Thymus (tissue), 11 donors: ENCODE results near the gene UGT1A10. TPM values are rescaled to one million over a fixed set of nuclear protein-coding genes. Genes with fewer than 3 reads are reported as not detected.
A peak's percentile ranks its signal among the peaks of the same experiment; 100 is the strongest.
"Not testable (repeated sequence)": the region's sequence is repeated elsewhere in the genome, so short reads cannot be mapped to it uniquely, and the experiment has no call there.

Experiments
- DNase-seq, 9 donors: peaks; one replicate each; pipeline ENCODE4 v3.0.0-alpha.2; 2013; ENCODE audit warnings: low spot score in 9 of 9, low read depth in 6 of 9, missing footprints in 1 of 9
- H3K27ac ChIP-seq, 2 donors: one replicate each; pipeline ENCODE4 v1.5.1; 2013; ENCODE audit warnings: control low read depth in 1 of 2, low read depth in 1 of 2, low read length in 1 of 2, mild to moderate bottlenecking in 1 of 2, moderate library complexity in 1 of 2
- H3K27me3 ChIP-seq, 2 donors: one replicate each; pipeline ENCODE4 v1.5.1; 2013; ENCODE audit warnings: low read length in 1 of 2; ENCODE audit not compliant: control insufficient read depth in 2 of 2, insufficient read depth in 1 of 2
- H3K36me3 ChIP-seq, 2 donors: one replicate each; pipeline ENCODE4 v1.5.1; 2013; ENCODE audit warnings: low read length in 1 of 2, mild to moderate bottlenecking in 1 of 2, moderate library complexity in 1 of 2; ENCODE audit not compliant: control insufficient read depth in 2 of 2, insufficient read depth in 2 of 2
- H3K4me1 ChIP-seq, 2 donors: one replicate each; pipeline ENCODE4 v1.5.1; 2013; ENCODE audit warnings: low read length in 2 of 2; ENCODE audit not compliant: control insufficient read depth in 2 of 2, insufficient read depth in 2 of 2
- H3K4me3 ChIP-seq, 2 donors: one replicate each; pipeline ENCODE4 v1.5.1; 2013; ENCODE audit warnings: low read length in 2 of 2, control low read depth in 1 of 2, mild to moderate bottlenecking in 1 of 2
- H3K9me3 ChIP-seq, 2 donors: one replicate each; pipeline ENCODE4 v1.5.1; 2013; ENCODE audit warnings: low read length in 1 of 2, mild to moderate bottlenecking in 1 of 2; ENCODE audit not compliant: control insufficient read depth in 2 of 2, insufficient read depth in 1 of 2
- WGBS: extraction: QIAGEN DNeasy Blood & Tissue Kit; methylation state at CpG from one replicate; pipeline ENCODE4 v1.1.7; 2013; 5-methylcytosine and 5-hydroxymethylcytosine counted together
- polyA plus RNA-seq: library from polyadenylated mRNA; stranded (reverse); fragments of 200-250 nt; gene quantifications from one replicate; pipeline ENCODE4 v1.2.3, GENCODE V29; 2013
- total RNA-seq: library from RNA; stranded (reverse); fragments of 120-200 nt; gene quantifications from one replicate; pipeline ENCODE4 v1.2.4, GENCODE V29; 2013
- donor health status: healthy.

Gene UGT1A10
- total and polyA plus RNA-seq, 2 donors, result 0.09 to 0.39 TPM

DNA sequence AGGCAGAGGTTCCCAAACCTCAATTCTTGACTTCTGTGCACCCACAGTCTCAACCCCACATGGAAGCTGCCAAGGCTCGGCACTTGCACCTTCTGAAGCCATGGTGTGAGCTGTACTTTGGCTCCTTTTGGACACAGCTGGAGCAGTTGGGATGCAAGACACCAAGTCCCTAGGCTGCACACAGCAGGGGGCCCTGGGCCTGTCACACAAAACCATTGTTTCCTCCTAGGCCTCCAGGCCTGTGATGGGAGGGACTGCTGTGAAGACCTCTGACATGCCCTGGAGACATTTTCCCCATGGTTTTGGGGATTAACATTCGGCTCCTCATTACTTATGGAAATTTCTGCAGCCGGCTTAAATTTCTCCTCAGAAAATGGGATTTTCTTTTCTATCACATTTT lies 9.8 kb downstream of the UGT1A10 start:
- H3K27me3 ChIP-seq, H3K4me3 ChIP-seq, H3K36me3 ChIP-seq, DNase-seq, H3K27ac ChIP-seq, H3K9me3 ChIP-seq, H3K4me1 ChIP-seq: not testable (repeated sequence)
- WGBS, result 96% methylated on average over 3 of the region's 3 CpGs

DNA sequence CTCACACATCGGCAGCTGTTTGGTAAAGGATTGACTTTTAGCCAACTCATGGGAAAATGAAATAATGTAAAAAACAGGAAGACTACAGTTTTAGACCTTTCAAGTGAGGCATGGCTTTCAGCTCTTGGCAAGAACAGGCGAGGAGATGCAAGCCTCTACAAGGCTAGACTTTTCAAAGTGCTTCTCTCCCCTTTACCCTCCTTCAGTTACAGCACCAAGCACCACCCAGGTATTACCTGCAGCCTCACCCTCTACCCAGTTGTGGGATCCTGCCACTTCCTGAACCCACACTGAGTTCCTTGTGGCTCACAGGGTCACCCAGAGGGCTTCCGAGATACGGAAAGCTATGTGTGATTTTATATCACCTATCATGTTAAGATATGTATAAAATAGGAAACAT lies 14.7 kb downstream of the UGT1A10 start:
- WGBS, result 87% methylated on average over 4 of the region's 4 CpGs
- H3K27me3 ChIP-seq, result no peaks in the 10 kb centered on the region
- no peaks in the 10 kb centered on the region for H3K4me1 ChIP-seq
- no peak overlapping the region for H3K4me3 ChIP-seq
- H3K36me3 ChIP-seq, result no peaks in the 10 kb centered on the region
- peaks cover 0 to 2% of the 10 kb centered on the region in 2 donors for H3K9me3 ChIP-seq
- peak overlapping the region in 1 of 2 donors; percentile 23 for H3K27ac ChIP-seq
- peak in 1 of 9 donors; percentile 15 for DNase-seq

DNA sequence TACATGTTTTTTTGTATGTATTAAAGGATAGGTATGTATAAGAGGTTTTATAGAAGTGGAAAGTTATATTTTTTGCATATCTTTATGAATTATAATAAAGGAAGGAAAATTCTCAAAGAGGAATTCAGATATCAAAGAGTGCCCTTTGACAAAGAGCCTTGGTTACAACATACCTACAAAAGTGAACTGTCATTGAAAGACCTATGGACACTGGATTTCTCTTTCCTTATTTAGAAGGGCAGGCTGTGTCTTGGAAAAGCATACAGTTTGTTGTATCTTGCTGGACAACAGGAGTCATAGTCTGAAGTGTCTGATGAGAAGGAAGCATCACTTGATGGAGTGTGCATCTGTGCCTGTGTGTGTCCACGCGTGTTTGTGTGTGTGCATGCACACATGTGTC lies 15.2 kb downstream of the UGT1A10 start:
- WGBS, result 94% methylated on average over 2 of the region's 2 CpGs
- Histone ChIP-seq H3K27ac (peak overlapping the region in 1 of 2 donors; percentile 32), H3K4me1 (no peaks in the 10 kb centered on the region)

DNA sequence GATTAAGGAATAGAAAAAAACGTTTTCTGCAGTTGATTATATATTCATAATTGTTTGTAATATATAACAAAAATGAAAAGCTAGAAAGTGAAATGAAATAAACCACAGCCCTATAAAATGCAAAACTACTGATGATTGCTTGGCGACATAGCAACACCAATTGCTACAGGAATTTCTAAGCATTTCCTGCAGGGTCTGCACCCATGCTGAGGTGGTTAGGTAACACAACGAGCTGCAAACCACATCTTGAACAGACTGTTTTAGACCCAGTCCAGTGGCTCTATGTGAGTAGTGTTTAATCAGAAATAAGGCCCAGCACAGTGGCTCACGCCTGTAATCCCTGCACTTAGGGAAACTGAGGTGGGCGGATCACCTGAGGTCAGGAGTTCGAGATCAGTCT lies 18.3 kb downstream of the UGT1A10 start:
- WGBS, result 74% methylated on average over 6 of the region's 6 CpGs

More for the DNA sequence above, 15.2 kb downstream of the UGT1A10 start:
- Histone ChIP-seq H3K36me3 (no peaks in the 10 kb centered on the region), H3K4me3 (no peak overlapping the region), H3K9me3 (no peaks in the 10 kb centered on the region), H3K27me3 (no peaks in the 10 kb centered on the region)
- DNase-seq, result no peak

DNA sequence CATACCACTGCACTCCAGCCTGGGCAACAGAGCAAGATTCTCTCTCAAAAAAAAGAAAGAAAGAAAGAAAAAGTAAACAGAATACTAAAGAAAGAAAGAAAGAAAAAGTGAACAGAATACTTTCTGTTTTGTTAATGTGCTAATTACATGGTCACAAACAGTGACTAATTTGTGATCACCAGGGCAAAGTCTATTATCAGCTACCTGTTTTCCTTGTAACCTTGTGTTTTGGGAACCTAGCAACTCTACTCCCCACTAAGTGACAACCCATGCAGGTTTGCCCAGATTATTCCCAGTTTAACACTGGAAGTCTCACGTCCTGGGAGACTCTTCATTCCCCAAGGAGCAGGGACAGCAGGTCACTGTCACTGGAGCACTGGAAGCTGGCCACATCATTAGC lies 18.8 kb downstream of the UGT1A10 start:
- Histone ChIP-seq H3K27me3 (no peaks in the 10 kb centered on the region), H3K4me3 (no peak overlapping the region), H3K27ac (no peak overlapping the region), H3K9me3 (no peaks in the 10 kb centered on the region), H3K4me1 (no peaks in the 10 kb centered on the region), H3K36me3 (no peaks in the 10 kb centered on the region)
- DNase-seq, result no peak
- 83% methylated on average over 1 of the region's 1 CpG for WGBS

More for the DNA sequence above, 18.3 kb downstream of the UGT1A10 start:
- DNase-seq, result no peak
- Histone ChIP-seq H3K4me3 (no peak overlapping the region), H3K27ac (no peak overlapping the region), H3K36me3 (no peaks in the 10 kb centered on the region), H3K9me3 (no peaks in the 10 kb centered on the region), H3K4me1 (no peaks in the 10 kb centered on the region), H3K27me3 (no peaks in the 10 kb centered on the region)

DNA sequence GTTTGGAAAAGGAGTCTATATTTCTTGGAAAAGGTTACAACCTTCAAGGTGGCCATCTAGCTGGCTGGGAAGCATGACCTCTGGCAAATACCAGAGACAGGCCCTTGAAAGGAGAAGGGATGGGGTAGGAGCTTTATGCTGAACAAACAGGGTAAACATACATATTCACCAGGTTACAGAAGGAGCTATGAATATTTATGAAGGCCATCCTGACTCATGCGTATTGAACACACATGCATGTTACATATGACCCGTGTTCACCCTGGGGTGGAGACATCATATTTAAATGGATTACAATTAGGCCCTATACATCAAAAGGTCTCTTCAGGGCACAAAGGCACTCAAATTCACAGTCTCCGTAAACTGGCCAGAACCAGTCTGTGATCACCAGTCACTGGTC lies 19.7 kb downstream of the UGT1A10 start:
- not testable (repeated sequence) for H3K9me3 ChIP-seq, H3K36me3 ChIP-seq, H3K4me1 ChIP-seq, H3K27me3 ChIP-seq, H3K27ac ChIP-seq, H3K4me3 ChIP-seq, DNase-seq
- WGBS, result 99% methylated on average over 3 of the region's 3 CpGs

DNA sequence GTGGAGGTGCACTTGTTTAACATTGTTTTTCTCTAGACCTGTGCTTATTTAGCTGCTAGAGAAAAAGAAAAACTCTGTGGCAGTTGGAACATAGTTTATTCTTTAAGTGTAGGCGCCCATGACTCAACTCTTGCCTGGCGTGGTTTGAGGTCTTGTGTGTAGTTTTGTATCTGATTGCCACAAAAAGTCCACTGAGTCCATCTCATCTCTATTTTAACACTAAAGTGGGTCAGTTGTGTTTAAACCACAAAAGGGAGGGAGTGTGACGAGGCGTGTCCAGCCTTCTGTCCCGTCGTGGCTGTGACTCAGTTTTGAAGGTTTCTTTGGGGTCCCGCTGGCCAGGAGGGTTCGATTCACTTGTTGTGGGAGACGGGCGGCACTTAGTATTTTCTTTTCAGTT lies 20.2 kb downstream of the UGT1A10 start:
- H3K4me3 ChIP-seq, result no peak overlapping the region
- H3K4me1 ChIP-seq, result no peaks in the 10 kb centered on the region
- no peaks in the 10 kb centered on the region for H3K9me3 ChIP-seq
- no peaks in the 10 kb centered on the region for H3K27me3 ChIP-seq
- no peak overlapping the region for H3K27ac ChIP-seq
- no peak for DNase-seq
- no peaks in the 10 kb centered on the region for H3K36me3 ChIP-seq
- whole genome bisulfite sequencing, result 98% methylated on average over 10 of the region's 10 CpGs

DNA sequence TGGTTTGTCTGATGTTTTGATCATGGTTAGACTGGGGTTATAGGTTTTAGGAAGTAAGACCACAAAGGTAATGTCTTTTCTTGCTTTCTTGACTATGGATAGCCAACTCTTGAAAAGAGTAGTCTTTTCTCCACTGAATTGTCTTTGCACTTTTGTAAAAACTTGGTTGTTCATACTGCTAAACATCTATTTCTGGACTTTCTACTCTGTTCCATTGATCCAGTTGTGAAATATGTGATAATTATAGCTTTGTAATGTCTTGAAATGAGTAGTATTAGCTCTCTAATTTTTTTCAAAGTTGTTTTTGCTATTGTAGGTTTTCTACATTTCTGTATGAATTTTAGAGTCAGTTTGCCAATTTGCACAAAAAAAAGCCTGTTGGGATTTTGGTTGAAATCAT lies 22.4 kb downstream of the UGT1A10 start:
- Histone ChIP-seq H3K9me3 (no peaks in the 10 kb centered on the region), H3K36me3 (no peaks in the 10 kb centered on the region), H3K27ac (no peak overlapping the region), H3K27me3 (no peaks in the 10 kb centered on the region), H3K4me1 (no peaks in the 10 kb centered on the region), H3K4me3 (no peak overlapping the region)
- DNase-seq, result no peak

DNA sequence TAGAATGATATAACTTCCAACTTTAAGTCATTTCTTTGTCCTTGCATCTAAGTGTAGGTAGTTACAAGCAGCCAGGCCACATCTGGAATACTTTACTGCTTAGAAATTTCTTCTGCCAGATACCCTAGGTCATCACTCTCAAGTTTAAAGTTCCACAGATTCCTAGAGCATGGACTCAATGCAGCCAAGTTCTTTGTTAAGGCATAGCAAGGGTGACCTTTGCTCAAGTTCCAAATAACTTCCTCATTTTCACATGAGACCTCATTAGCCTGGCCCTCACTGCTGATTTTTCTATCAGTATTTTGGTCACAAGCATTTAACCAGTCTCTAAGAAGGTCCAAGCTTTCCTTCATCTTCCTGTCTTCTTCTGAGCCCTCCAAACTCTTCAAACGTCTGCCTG lies 27.7 kb downstream of the UGT1A10 start:
- Histone ChIP-seq H3K4me1 (no peaks in the 10 kb centered on the region), H3K27me3 (no peaks in the 10 kb centered on the region), H3K27ac (no peak overlapping the region), H3K4me3 (no peak overlapping the region), H3K9me3 (no peaks in the 10 kb centered on the region), H3K36me3 (no peaks in the 10 kb centered on the region)
- WGBS, result 85% methylated on average over 1 of the region's 1 CpG
- DNase-seq, result no peak
